Stimulated activated naive CD8-positive, alpha-beta T cell treated with anti-CD3 and anti-CD28 coated beads, Interleukin-15, Interleukin-2, amounts not matched to agents 100 U/mL and 50 U/mL, for 24 hours (primary cell): ENCODE results near the gene TMEM161B.
"Not testable (repeated sequence)": the region's sequence is repeated elsewhere in the genome, so short reads cannot be mapped to it uniquely, and the experiment has no call there.

Experiments used
- ATAC-seq: fragments of 150-1000 bp; cut with Tn5 transposase; one replicate; pipeline ENCODE4 v1.10.0; 2021
- DNase-seq: peaks from one replicate; pipeline ENCODE4 v3.0.0; 2021

Gene TMEM161B

GRCh38 chr5:88268385-88269184 is at the start of gene TMEM161B:
Gene TMEM161B, minus strand, starts transcription at chr5:88268845. Its CDS starts 122 bp downstream, at chr5:88268723.
- ATAC-seq (peak; percentile 99), DNase-seq (peak; percentile 91)

GRCh38 chr5:88304356-88304755 is 35.7 kb upstream of the TMEM161B start:
- ATAC-seq, result no peak
- no peak for DNase-seq

GRCh38 chr5:88298425-88298824 is 29.8 kb upstream of the TMEM161B start:
- DNase-seq, result no peak
- ATAC-seq, result no peak

- DNase-seq (no peak), ATAC-seq (no peak)
Measured at GRCh38 chr5:88290801-88291200, 22.2 kb upstream of the TMEM161B start.

- DNase-seq, result no peak
- no peak for ATAC-seq
Measured at GRCh38 chr5:88288528-88289197, 20.0 kb upstream of the TMEM161B start.

GRCh38 chr5:88287846-88288527 is 19.3 kb upstream of the TMEM161B start:
- no peak for ATAC-seq

GRCh38 chr5:88287302-88287701 is 18.7 kb upstream of the TMEM161B start:
- DNase-seq (no peak), ATAC-seq (no peak)

More at GRCh38 chr5:88287846-88288527, 19.3 kb upstream of the TMEM161B start:
- no peak for DNase-seq

GRCh38 chr5:88283690-88284089 is 15.0 kb upstream of the TMEM161B start:
- ATAC-seq (no peak), DNase-seq (no peak)

GRCh38 chr5:88281322-88281721 is 12.7 kb upstream of the TMEM161B start:
- DNase-seq (no peak), ATAC-seq (no peak)

- DNase-seq (no peak), ATAC-seq (no peak)
Measured at GRCh38 chr5:88279584-88279983, 10.9 kb upstream of the TMEM161B start.

GRCh38 chr5:88276378-88276777 is 7.7 kb upstream of the TMEM161B start:
- DNase-seq (no peak), ATAC-seq (no peak)

GRCh38 chr5:88275581-88275980 is 6.9 kb upstream of the TMEM161B start:
- ATAC-seq, result no peak
- no peak for DNase-seq

GRCh38 chr5:88269222-88269771 is 652 bp upstream of the TMEM161B start:
- DNase-seq (no peak), ATAC-seq (peak; percentile 19)

- ATAC-seq, DNase-seq: not testable (repeated sequence)
Measured at GRCh38 chr5:88264565-88264964, 4.1 kb downstream of the TMEM161B start.

- DNase-seq, result no peak
- no peak for ATAC-seq
Measured at GRCh38 chr5:88263349-88263748, 5.3 kb downstream of the TMEM161B start.

- ATAC-seq, result peak; percentile 19
- no peak for DNase-seq
Measured at GRCh38 chr5:88262116-88262515, 6.5 kb downstream of the TMEM161B start.

GRCh38 chr5:88258636-88259035 is 10.0 kb downstream of the TMEM161B start:
- ATAC-seq (no peak), DNase-seq (no peak)

GRCh38 chr5:88256872-88257271 is 11.8 kb downstream of the TMEM161B start:
- ATAC-seq, result no peak
- DNase-seq, result no peak

GRCh38 chr5:88256037-88256436 is 12.6 kb downstream of the TMEM161B start:
- ATAC-seq, result no peak
- DNase-seq, result no peak

- DNase-seq (no peak), ATAC-seq (no peak)
Measured at GRCh38 chr5:88254320-88254719, 14.3 kb downstream of the TMEM161B start.

- ATAC-seq (peak; percentile 90), DNase-seq (peak; percentile 25)
Measured at GRCh38 chr5:88251048-88251711, 17.5 kb downstream of the TMEM161B start.

GRCh38 chr5:88250010-88250409 is 18.6 kb downstream of the TMEM161B start:
- ATAC-seq (no peak), DNase-seq (no peak)
